Activated T-helper 17 cell treated with anti-CD3 and anti-CD28 coated beads, Interleukin-2, amount 50 U/mL, for 72 hours (primary cell): ENCODE results near the gene PCIF1. TPM values are rescaled to one million over a fixed set of nuclear protein-coding genes. Genes with fewer than 3 reads are reported as not detected.
A peak's percentile ranks its signal among the peaks of the same experiment; 100 is the strongest.
"Not testable (repeated sequence)": the region's sequence is repeated elsewhere in the genome, so short reads cannot be mapped to it uniquely, and the experiment has no call there.

ENCODE experiments used
- ATAC-seq: fragments of 150-1000 bp; cut with Tn5 transposase; replicated peaks from 2 replicates; pipeline ENCODE4 v1.10.0; 2021; ENCODE audit warnings: mild to moderate bottlenecking, moderate library complexity
- H3K27ac Mint-ChIP-seq: one replicate; pipeline ENCODE4 v1.8.0; 2022; ENCODE audit warnings: mixed read lengths
- H3K27me3 Mint-ChIP-seq: one replicate; pipeline ENCODE4 v1.8.0; 2022; ENCODE audit warnings: mixed read lengths
- H3K36me3 Mint-ChIP-seq: one replicate; pipeline ENCODE4 v1.8.0; 2022; ENCODE audit warnings: low read depth, mild to moderate bottlenecking, mixed read lengths
- H3K4me1 Mint-ChIP-seq: one replicate; pipeline ENCODE4 v1.8.0; 2022; ENCODE audit warnings: mixed read lengths
- H3K4me3 Mint-ChIP-seq: one replicate; pipeline ENCODE4 v1.8.0; 2022; ENCODE audit warnings: mild to moderate bottlenecking, mixed read lengths
- H3K9me3 Mint-ChIP-seq: one replicate; pipeline ENCODE4 v1.8.0; 2022; ENCODE audit warnings: mixed read lengths
- total RNA-seq, 2 donors: library from RNA; stranded (reverse); gene quantifications; one replicate each; pipeline ENCODE4 v1.2.3, GENCODE V29; 2022

PCIF1 gene
- total RNA-seq, 2 donors from 2014 or later = 33.1 to 34.3 TPM

DNA sequence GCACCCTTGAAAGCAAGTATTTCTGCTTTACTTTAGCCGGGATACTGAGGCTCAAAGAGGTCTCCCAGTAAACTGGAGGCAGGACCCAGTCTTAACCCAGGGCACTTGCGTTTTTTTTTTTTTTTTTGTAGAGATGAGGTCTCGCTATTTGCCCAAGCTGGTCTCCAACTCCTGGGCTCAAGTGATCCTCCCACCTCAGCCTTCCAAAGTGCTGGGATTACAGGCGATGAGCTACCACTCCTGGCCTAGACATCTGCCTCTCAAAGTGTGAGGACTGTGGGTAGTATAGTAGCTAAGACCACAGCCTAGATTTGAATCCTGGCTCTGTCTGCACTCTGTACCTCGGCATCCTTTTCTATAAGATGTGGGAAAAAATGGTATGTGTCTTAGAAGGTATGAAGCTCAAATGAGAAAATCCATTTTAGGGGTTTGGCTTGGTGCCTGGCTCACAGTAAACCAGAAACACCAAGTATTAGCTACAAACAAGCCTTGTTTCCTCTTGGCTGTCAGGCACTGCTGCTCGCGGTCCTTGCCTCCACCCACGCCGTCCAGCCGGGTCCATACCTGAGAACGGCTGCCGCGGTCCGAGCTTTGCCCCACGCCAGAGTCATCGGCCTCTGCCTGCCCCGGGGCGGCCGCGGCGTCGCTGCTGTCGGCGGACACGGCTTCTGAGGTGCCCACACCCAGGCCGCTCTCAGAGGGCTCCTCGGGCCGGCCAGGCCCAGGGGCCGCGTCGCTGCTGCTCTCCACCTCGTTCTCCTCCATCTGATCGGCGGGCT lies 36.4 kb downstream of the PCIF1 start:
- H3K36me3 Mint-ChIP-seq = peaks cover 63% of the 10 kb centered on the region
- H3K9me3 Mint-ChIP-seq = no peaks in the 10 kb centered on the region
- peaks cover 12% of the 10 kb centered on the region for H3K4me1 Mint-ChIP-seq
- peak overlapping the region; percentile 86 for H3K27ac Mint-ChIP-seq
- peak overlapping the region; percentile 82 for H3K4me3 Mint-ChIP-seq
- peak; percentile 8 for ATAC-seq
- no peaks in the 10 kb centered on the region for H3K27me3 Mint-ChIP-seq

DNA sequence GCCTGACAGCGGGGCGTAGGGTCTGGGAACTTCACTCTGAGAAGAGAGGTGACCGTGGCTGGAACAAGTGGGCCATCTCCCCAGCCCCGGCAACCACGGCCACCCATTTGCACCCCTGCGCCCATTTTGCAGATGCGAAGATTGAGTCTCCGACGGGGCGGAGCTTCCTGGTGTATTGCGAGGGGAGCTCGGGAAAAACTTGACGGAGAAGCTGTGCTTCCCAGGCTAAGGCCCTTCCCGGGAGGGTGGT lies 36.9 kb downstream of the PCIF1 start:
- Mint-ChIP-seq H3K4me1 (peaks cover 12% of the 10 kb centered on the region), H3K9me3 (no peaks in the 10 kb centered on the region), H3K36me3 (peaks cover 58% of the 10 kb centered on the region), H3K27me3 (no peaks in the 10 kb centered on the region), H3K27ac (peak overlapping the region; percentile 86), H3K4me3 (peak overlapping the region; percentile 82)
- peak; percentile 49 for ATAC-seq

DNA sequence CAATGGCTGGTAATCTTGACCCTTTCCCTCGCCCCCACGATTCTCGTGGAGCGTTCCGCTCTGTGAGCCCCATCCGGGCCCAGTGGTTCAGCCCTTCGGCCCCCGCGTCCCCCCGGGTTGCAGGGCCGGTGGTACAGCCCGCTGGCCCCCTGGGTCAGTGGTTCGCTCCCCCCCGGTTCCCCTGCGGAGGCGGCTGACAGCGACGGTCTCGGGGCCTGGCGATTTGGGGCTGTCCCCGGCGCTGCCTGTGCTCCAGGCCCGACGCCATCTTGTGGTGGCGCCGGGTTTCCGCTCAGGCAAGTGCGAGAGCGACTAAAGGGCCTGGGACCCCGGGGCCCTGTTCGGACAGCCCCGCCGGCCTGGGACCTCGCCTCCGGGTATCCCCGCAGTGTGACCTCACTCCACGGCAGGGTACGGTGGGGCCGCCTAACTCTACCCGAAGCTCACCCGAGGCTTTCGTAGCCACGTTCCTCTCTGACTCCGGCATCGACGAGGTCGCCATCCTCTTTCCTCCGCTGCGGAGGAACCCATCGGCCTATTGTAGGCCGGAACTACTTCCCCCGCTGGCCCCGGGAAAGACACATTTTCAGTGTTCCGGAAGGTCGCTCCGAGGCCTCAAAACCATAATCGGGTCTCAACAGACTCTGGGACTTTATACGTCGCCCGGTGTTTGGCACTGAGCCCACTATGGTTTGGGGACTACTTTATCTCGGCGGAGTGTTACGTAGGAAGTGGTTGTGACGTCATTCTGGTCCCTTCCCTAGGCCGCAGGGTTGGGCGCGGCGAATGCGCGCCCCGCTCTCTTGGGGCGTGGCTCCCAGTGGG lies 37.4 kb downstream of the PCIF1 start, which contains the start of gene ZNF335:
Gene ZNF335 (minus strand): TSS at position 529 of the 825 bp plus-strand sequence. CDS start 793 bp downstream, outside the sequence.
- Mint-ChIP-seq H3K4me3 (peak within 1 kb of the TSS; percentile 82), H3K27ac (peak within 1 kb of the TSS; percentile 86), H3K4me1 (peaks cover 12% of the 10 kb centered on the region), H3K36me3 (peaks cover 52% of the 10 kb centered on the region), H3K27me3 (no peaks in the 10 kb centered on the region), H3K9me3 (no peaks in the 10 kb centered on the region)
- peak; percentile 81 for ATAC-seq

DNA sequence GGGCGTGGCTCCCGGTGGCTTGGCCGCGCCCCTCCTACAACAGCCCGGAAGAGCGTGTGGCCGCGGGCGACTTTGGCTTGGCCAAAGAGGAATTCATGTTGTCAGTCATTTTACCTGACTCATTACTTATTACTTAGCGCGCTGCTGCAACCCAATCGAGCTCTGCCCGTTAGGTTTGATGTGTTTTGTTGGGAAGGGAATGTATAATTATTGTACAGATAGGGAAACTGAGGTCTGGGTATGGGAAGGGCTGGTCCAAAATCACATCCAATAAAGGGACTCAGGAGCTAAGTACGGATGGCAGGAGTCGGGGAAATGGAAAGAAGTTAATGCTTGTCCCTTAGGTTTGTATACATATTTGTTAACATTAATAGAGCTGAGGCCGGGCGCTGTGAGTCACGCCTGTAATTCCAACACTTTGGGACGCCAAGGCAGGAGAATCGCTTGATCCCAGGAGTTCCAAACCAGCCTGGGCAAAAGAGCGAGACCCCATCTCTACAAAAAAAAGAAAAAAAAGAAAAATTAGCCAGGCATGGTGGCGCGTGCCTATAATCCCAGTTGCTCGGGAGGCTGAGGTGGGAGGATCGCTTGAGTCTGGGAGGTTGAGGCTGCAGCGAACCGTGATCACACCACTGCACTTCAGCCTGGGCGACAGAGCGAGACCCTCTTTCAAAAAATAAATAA lies 38.2 kb downstream of the PCIF1 start:
- peaks cover 45% of the 10 kb centered on the region for H3K36me3 Mint-ChIP-seq
- H3K4me1 Mint-ChIP-seq = peaks cover 12% of the 10 kb centered on the region
- peak overlapping the region; percentile 82 for H3K4me3 Mint-ChIP-seq
- H3K9me3 Mint-ChIP-seq = no peaks in the 10 kb centered on the region
- H3K27ac Mint-ChIP-seq = peak overlapping the region; percentile 86
- H3K27me3 Mint-ChIP-seq = no peaks in the 10 kb centered on the region
- ATAC-seq = peak; percentile 91

DNA sequence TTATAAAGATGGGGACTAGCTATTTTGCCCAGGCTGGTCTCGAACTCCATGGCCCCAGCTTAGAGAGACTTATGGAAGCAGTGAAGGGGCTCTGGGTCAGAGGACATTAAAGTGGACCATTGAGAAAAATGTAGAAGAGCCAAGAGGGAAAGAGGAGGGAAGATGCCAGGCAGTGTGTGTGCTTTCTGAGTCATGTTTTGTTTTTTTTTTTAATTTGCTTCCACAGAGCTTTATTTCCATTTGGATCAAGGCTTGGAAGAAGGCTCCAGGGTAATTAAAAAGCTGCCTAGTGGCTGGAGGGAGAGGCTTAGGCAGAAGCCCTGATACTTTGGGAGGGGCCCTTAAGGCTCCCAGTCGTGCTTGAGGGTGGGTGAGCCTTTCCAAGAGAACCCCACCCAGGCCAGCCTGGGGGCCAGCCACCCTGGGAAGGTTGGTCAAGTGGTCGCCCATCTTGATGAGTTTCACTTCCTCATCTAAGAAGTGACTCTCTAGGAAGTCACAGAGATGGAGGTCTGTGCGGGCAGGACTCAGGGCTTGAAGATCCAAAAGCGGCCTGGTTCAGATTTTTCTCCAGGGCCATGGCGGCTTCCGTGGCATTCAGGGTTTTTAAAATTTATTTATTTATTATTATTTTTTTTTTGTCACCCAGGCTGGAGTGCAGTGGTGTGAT lies 40.5 kb downstream of the PCIF1 start:
- no peak for ATAC-seq
- peaks cover 9% of the 10 kb centered on the region for H3K4me1 Mint-ChIP-seq
- H3K27me3 Mint-ChIP-seq = no peaks in the 10 kb centered on the region
- no peak overlapping the region for H3K4me3 Mint-ChIP-seq
- H3K9me3 Mint-ChIP-seq = no peaks in the 10 kb centered on the region
- no peak overlapping the region for H3K27ac Mint-ChIP-seq
- H3K36me3 Mint-ChIP-seq = peaks cover 23% of the 10 kb centered on the region

DNA sequence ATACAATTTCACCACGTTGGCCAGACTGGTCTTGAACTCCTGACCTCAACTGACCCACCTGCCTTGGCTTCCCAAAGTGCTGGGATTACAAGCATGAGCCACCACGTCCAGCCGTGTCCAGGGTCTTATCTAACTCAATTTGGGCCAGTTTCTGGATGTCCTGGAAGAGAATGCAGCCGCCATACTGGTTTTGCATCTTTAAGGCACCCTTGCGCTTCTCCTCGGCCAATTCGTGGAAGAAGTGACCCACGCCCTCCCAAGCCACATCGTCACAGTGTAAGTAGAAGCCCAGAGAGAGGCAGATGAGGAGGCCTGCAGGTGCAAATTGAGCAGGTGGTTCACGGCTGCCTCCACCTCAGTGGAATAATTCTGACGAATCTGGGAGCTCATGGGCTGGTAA lies 41.2 kb downstream of the PCIF1 start:
- Mint-ChIP-seq H3K36me3 (peaks cover 17% of the 10 kb centered on the region), H3K9me3 (no peaks in the 10 kb centered on the region), H3K27me3 (no peaks in the 10 kb centered on the region), H3K4me1 (peaks cover 5% of the 10 kb centered on the region), H3K4me3 (no peak overlapping the region), H3K27ac (no peak overlapping the region)
- ATAC-seq = no peak

DNA sequence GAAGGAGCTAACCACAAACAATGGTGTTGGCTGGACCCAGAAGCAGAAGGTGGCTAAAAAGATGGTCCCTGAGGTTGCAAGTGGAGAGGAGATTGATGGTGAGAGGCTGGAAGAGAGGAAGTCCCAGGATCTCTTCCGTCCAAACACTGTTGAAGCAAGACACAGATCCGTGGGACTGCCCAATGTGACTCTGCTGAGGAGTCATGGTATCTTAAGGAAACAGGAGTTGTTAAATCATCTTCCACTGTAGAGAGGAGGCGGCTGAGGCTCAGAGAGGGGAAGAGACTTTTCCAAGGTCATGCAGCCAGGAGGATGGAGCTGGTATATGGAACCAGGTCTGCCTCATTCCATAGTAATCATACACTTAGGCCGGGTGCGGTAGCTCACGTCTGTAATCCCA lies 41.6 kb downstream of the PCIF1 start:
- H3K9me3 Mint-ChIP-seq = no peaks in the 10 kb centered on the region
- H3K27me3 Mint-ChIP-seq = no peaks in the 10 kb centered on the region
- no peak overlapping the region for H3K4me3 Mint-ChIP-seq
- peaks cover 13% of the 10 kb centered on the region for H3K36me3 Mint-ChIP-seq
- H3K27ac Mint-ChIP-seq = no peak overlapping the region
- no peak for ATAC-seq
- peaks cover 5% of the 10 kb centered on the region for H3K4me1 Mint-ChIP-seq

DNA sequence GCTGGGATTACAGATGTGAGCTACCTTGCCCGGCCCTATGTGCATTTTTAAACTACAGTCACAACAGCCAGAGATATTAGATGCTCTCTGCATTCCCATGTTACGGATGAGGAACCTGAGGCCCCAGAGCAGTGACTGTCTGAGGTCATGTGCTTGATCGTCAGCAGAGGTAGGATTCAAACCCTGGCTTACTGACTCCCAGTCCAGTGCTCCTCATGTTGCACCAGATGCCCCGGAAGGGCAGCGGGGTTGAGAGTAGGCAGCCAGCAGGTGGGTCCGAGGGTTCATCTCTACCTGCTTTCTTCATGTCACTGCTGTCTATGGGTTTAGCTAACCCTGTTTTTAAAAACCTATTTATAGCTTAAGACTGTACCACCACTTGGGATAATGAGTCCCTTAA lies 46.8 kb downstream of the PCIF1 start:
- H3K27ac Mint-ChIP-seq = no peak overlapping the region
- H3K36me3 Mint-ChIP-seq = no peaks in the 10 kb centered on the region
- no peaks in the 10 kb centered on the region for H3K9me3 Mint-ChIP-seq
- no peak for ATAC-seq
- H3K4me3 Mint-ChIP-seq = no peak overlapping the region
- no peaks in the 10 kb centered on the region for H3K4me1 Mint-ChIP-seq
- H3K27me3 Mint-ChIP-seq = no peaks in the 10 kb centered on the region

DNA sequence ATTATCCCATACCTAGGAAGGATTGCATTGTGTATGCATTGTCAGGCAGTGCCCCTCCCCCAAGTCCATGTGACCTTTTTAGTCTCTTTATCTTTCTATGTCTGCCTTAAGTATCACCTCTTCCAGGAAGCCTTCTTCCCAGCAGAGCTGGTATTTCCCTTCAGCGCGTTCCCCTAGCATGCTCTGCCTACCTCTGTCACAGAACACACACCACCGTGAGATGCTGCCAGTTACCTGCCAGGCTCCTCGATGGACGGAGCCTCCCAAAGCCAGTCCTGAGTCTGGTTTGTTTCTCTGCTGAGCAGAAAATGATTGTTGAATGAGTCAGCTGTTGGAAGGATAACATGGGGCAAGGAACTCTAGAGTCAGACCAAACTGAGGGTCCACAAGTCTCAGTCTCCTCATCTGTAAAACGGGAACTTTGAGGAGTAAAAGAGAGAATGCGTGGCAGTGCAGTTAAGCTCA lies 48.8 kb downstream of the PCIF1 start:
- Mint-ChIP-seq H3K36me3 (no peaks in the 10 kb centered on the region), H3K27ac (no peak overlapping the region), H3K4me3 (no peak overlapping the region), H3K27me3 (no peaks in the 10 kb centered on the region), H3K9me3 (no peaks in the 10 kb centered on the region), H3K4me1 (no peaks in the 10 kb centered on the region)
- no peak for ATAC-seq

DNA sequence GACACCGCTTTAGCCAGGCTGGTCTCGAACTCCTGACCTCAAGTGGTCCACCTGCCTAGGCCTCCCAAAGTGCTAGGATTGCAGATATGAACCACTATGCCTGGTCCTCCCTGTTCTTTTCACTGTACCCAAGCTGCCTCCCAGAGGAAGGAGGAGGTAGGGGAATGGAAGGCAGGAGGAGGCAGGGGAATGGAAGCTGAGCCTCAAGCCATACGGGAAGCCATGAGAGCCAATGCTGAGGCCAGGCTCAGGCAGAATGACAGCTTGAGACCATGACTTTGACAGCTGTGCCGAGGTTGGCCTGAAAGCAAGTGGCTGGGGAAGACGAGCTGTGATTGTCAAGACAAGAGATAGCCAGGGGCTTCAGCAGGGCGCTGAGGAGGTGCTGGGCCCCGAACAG lies 51.1 kb downstream of the PCIF1 start:
- no peaks in the 10 kb centered on the region for H3K36me3 Mint-ChIP-seq
- no peaks in the 10 kb centered on the region for H3K4me1 Mint-ChIP-seq
- H3K27ac Mint-ChIP-seq = no peak overlapping the region
- no peaks in the 10 kb centered on the region for H3K27me3 Mint-ChIP-seq
- no peak for ATAC-seq
- H3K4me3 Mint-ChIP-seq = no peak overlapping the region
- no peaks in the 10 kb centered on the region for H3K9me3 Mint-ChIP-seq

DNA sequence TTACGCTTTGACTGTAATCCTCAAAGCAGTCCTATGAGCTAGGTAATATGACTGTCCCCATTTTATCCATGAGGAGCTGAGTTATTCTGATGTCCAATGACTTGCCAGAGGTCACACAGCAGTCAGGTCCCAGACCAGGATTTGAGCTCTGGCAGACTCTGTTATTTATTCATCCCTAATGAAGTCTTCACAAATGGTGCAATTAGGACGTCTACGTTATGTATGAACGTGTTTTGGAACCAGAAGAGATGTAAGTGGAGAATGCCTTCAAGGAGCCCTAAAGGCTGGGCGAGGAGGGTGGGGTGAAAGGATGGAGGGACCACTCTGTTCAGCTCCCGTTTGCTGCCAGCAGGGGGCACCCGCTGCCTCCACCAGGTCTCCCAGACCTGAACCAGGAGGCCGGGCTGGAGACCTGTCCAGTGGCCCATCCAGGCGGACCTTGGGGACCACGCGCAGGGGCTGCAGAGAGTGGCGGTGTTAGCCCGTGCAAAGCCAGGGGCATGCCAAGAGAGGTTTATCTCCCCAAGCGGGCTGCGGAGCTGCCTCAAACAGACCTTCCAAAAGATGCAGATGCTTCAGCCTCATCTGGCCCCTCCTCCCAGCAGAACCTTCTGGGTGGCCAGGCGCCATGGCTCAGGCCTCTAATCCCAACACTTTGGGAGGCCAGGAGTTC lies 52.8 kb downstream of the PCIF1 start:
- H3K27ac Mint-ChIP-seq = no peak overlapping the region
- no peak overlapping the region for H3K4me3 Mint-ChIP-seq
- H3K27me3 Mint-ChIP-seq = no peaks in the 10 kb centered on the region
- H3K36me3 Mint-ChIP-seq = no peaks in the 10 kb centered on the region
- H3K4me1 Mint-ChIP-seq = no peaks in the 10 kb centered on the region
- H3K9me3 Mint-ChIP-seq = no peaks in the 10 kb centered on the region
- ATAC-seq = peak; percentile 99

DNA sequence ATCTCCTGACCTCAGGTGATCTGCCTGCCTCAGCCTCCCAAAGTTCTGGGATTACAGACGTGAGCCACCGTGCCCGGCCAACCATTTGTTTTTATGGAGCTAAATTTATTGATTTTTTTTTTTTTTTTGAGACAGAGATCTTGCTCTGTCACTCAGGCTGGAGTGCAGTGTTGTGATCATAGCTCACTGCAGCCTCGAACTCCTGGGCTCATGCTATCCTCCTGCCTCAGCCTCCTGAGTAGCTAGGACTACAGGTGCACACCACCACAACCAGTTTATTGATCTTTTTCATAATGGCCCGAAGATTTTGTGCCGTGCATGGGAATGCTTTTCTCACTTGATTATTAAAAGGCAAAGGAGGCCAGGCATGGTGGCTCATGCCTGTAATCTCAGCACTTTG lies 54.3 kb downstream of the PCIF1 start:
- H3K36me3 Mint-ChIP-seq, H3K27ac Mint-ChIP-seq, H3K9me3 Mint-ChIP-seq, H3K4me3 Mint-ChIP-seq, H3K27me3 Mint-ChIP-seq, H3K4me1 Mint-ChIP-seq, ATAC-seq: not testable (repeated sequence)

DNA sequence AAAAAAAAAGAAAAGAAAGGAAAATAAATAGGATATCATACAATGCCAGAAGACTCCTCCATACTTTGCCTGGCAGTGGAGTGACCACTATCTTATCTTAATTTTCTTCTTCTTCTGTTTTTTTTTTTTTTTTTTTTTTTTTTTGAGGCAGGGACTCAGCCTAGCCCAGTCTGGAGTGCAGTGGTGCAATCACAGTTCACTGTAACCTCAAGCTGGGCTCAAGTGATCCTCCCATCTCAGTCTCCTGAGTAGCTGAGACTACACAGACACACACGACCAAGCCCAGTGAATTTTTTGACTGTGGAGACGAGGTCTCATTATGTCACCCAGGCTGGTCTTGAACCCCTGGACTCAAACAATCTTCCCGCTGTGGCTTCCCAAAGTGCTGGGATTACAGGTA lies 57.1 kb downstream of the PCIF1 start:
- H3K4me3 Mint-ChIP-seq = no peak overlapping the region
- no peaks in the 10 kb centered on the region for H3K9me3 Mint-ChIP-seq
- ATAC-seq = no peak
- no peak overlapping the region for H3K27ac Mint-ChIP-seq
- H3K4me1 Mint-ChIP-seq = peaks cover 5% of the 10 kb centered on the region
- no peaks in the 10 kb centered on the region for H3K36me3 Mint-ChIP-seq
- no peaks in the 10 kb centered on the region for H3K27me3 Mint-ChIP-seq
